Measurements from ENCODE around the gene CHD5.

- TF ChIP-seq, protein P1, sequence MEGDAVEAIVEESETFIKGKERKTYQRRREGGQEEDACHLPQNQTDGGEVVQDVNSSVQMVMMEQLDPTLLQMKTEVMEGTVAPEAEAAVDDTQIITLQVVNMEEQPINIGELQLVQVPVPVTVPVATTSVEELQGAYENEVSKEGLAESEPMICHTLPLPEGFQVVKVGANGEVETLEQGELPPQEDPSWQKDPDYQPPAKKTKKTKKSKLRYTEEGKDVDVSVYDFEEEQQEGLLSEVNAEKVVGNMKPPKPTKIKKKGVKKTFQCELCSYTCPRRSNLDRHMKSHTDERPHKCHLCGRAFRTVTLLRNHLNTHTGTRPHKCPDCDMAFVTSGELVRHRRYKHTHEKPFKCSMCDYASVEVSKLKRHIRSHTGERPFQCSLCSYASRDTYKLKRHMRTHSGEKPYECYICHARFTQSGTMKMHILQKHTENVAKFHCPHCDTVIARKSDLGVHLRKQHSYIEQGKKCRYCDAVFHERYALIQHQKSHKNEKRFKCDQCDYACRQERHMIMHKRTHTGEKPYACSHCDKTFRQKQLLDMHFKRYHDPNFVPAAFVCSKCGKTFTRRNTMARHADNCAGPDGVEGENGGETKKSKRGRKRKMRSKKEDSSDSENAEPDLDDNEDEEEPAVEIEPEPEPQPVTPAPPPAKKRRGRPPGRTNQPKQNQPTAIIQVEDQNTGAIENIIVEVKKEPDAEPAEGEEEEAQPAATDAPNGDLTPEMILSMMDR (IDR thresholded peaks at IDR 0.05): no peak
- TF ChIP-seq, protein P2, sequence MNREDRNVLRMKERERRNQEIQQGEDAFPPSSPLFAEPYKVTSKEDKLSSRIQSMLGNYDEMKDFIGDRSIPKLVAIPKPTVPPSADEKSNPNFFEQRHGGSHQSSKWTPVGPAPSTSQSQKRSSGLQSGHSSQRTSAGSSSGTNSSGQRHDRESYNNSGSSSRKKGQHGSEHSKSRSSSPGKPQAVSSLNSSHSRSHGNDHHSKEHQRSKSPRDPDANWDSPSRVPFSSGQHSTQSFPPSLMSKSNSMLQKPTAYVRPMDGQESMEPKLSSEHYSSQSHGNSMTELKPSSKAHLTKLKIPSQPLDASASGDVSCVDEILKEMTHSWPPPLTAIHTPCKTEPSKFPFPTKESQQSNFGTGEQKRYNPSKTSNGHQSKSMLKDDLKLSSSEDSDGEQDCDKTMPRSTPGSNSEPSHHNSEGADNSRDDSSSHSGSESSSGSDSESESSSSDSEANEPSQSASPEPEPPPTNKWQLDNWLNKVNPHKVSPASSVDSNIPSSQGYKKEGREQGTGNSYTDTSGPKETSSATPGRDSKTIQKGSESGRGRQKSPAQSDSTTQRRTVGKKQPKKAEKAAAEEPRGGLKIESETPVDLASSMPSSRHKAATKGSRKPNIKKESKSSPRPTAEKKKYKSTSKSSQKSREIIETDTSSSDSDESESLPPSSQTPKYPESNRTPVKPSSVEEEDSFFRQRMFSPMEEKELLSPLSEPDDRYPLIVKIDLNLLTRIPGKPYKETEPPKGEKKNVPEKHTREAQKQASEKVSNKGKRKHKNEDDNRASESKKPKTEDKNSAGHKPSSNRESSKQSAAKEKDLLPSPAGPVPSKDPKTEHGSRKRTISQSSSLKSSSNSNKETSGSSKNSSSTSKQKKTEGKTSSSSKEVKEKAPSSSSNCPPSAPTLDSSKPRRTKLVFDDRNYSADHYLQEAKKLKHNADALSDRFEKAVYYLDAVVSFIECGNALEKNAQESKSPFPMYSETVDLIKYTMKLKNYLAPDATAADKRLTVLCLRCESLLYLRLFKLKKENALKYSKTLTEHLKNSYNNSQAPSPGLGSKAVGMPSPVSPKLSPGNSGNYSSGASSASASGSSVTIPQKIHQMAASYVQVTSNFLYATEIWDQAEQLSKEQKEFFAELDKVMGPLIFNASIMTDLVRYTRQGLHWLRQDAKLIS (CRISPR knock-in tag; IDR thresholded peaks at IDR 0.05; ENCODE audit: borderline replicate concordance): no peak
- TF ChIP-seq SP1 (CRISPR knock-in tag; conservative IDR thresholded peaks at IDR 0.05) (no peak), FOXP1 (CRISPR knock-in tag; IDR thresholded peaks at IDR 0.05; ENCODE audit: borderline replicate concordance) (no peak), ZBTB43 (CRISPR knock-in tag; IDR thresholded peaks at IDR 0.05) (no peak), ESRRA (CRISPR knock-in tag; IDR thresholded peaks at IDR 0.05; ENCODE audit: borderline replicate concordance) (no peak), SMAD3 (CRISPR knock-in tag; IDR thresholded peaks at IDR 0.05; ENCODE audit: borderline replicate concordance) (no peak)
These were observed 104.4 kb downstream of the CHD5 start for GRCh38 chr1:6075748-6076147.
